Natural killer cell (primary cell): Measurements from ENCODE around the gene ERCC5. TPM values are rescaled to one million over a fixed set of nuclear protein-coding genes. Genes with fewer than 3 reads are reported as not detected.

Experiments used
- ATAC-seq, 3 donors: fragments of 150-1000 bp in 2 of 3; fragments of 200-7000 bp in 1 of 3; cut with Tn5 transposase; 1 replicate in 1 of 3; 2 replicates in 2 of 3; pipeline ENCODE4 v1.10.0; 2021; ENCODE audit warnings: mild to moderate bottlenecking in 2 of 3, moderate library complexity in 2 of 3
- DNase-seq, 2 donors: peaks; one replicate each; pipeline versions ENCODE4 v3.0.0 to v3.0.0-alpha.2; 2013 to 2021; ENCODE audit warnings: mixed read lengths in 1 of 2
- H3K27ac ChIP-seq: one replicate; pipeline ENCODE4 v1.5.1; 2013; ENCODE audit warnings: mild to moderate bottlenecking, low read length
- H3K27me3 ChIP-seq: one replicate; pipeline ENCODE4 v1.6.1; 2013; ENCODE audit warnings: low read length; ENCODE audit not compliant: control insufficient read depth, insufficient read depth
- H3K36me3 ChIP-seq: one replicate; pipeline ENCODE4 v1.6.1; 2013; ENCODE audit warnings: low read length; ENCODE audit not compliant: control insufficient read depth, insufficient read depth
- H3K4me1 ChIP-seq: one replicate; pipeline ENCODE4 v1.6.1; 2013; ENCODE audit warnings: low read length; ENCODE audit not compliant: control insufficient read depth, insufficient read depth
- H3K4me3 ChIP-seq: one replicate; pipeline ENCODE4 v1.5.1; 2013; ENCODE audit warnings: low read length
- H3K9me3 ChIP-seq: one replicate; pipeline ENCODE4 v1.6.1; 2013; ENCODE audit warnings: low read length; ENCODE audit not compliant: control insufficient read depth, insufficient read depth
- H3K27ac Mint-ChIP-seq, 2 donors: one replicate each; pipeline ENCODE4 v1.8.0; 2022; ENCODE audit warnings: mild to moderate bottlenecking in 2 of 2, mixed read lengths in 2 of 2, moderate library complexity in 1 of 2
- H3K27me3 Mint-ChIP-seq, 2 donors: one replicate each; pipeline ENCODE4 v1.8.0; 2022; ENCODE audit warnings: low read depth in 2 of 2, mixed read lengths in 2 of 2
- H3K36me3 Mint-ChIP-seq: one replicate; pipeline ENCODE4 v1.8.0; 2022; ENCODE audit warnings: mixed read lengths
- H3K4me1 Mint-ChIP-seq, 2 donors: one replicate each; pipeline ENCODE4 v1.8.0; 2022; ENCODE audit warnings: mixed read lengths in 2 of 2
- H3K4me3 Mint-ChIP-seq: one replicate; pipeline ENCODE4 v1.8.0; 2022; ENCODE audit warnings: mild to moderate bottlenecking, moderate library complexity, mixed read lengths
- H3K9me3 Mint-ChIP-seq, 2 donors: one replicate each; pipeline ENCODE4 v1.8.0; 2022; ENCODE audit warnings: mixed read lengths in 2 of 2
- CTCF ChIP-seq: fragments of 200-600 bp; IDR thresholded peaks from one replicate; pipeline ENCODE4 v1.8.0; 2022; ENCODE audit warnings: antibody characterized with exemption
- WGBS: methylation state at CpG from one replicate; pipeline ENCODE4 v1.1.7; 2013; ENCODE audit warnings: missing lambda C conversion rate; ENCODE audit not compliant: insufficient coverage; 5-methylcytosine and 5-hydroxymethylcytosine counted together
- intact Hi-C: fragments of 100-400 bp; cut with micrococcal nuclease; formaldehyde crosslinking; loops from one replicate; pipeline ENCODE4 v1.14.2; 2022
- total RNA-seq, 4 donors: library from RNA; stranded (reverse); fragments of 120-200 nt in 1 of 4; gene quantifications; one replicate each; pipeline versions ENCODE4 v1.2.3 to v1.2.4, GENCODE V29; 2013 to 2022

Gene ERCC5
- total RNA-seq, 3 donors from 2014 or later (not counting 1 experiment from before 2014, with no cell fraction given) = 110 to 127 (median 126) TPM

GRCh38 chr13:102863590-102863989, 17.8 kb downstream of the ERCC5 start:
- Histone ChIP-seq H3K36me3 (peaks cover 93% of the 10 kb centered on the region), H3K4me1 (no peaks in the 10 kb centered on the region), H3K9me3 (no peaks in the 10 kb centered on the region), H3K27me3 (no peaks in the 10 kb centered on the region), H3K4me3 (no peak overlapping the region), H3K27ac (no peak overlapping the region)
- intact Hi-C loops = no loop called here
- no peak for ATAC-seq
- Mint-ChIP-seq H3K36me3 (peaks cover 60% of the 10 kb centered on the region), H3K4me3 (no peak overlapping the region), H3K4me1 (peaks cover 42% of the 10 kb centered on the region in 2 donors), H3K9me3 (no peaks in the 10 kb centered on the region), H3K27ac (peak overlapping the region in 1 of 2 donors; percentile 59), H3K27me3 (no peaks in the 10 kb centered on the region)
- no peak for DNase-seq
- TF ChIP-seq CTCF = no peak
- WGBS = 91% methylated on average over 4 of the region's 4 CpGs

- Mint-ChIP-seq H3K4me1 (peaks cover 40% of the 10 kb centered on the region in 2 donors), H3K9me3 (no peaks in the 10 kb centered on the region), H3K4me3 (no peak overlapping the region), H3K36me3 (peaks cover 33% of the 10 kb centered on the region), H3K27me3 (no peaks in the 10 kb centered on the region), H3K27ac (peak overlapping the region; percentile 69 to 70)
- no peak overlapping the region for H3K4me3 ChIP-seq
- ATAC-seq = no peak
- WGBS = 99% methylated on average over 5 of the region's 5 CpGs
- no peak overlapping the region for H3K27ac ChIP-seq
- no peak for TF ChIP-seq CTCF
- no peak for DNase-seq
- H3K4me1 ChIP-seq = peaks cover 7% of the 10 kb centered on the region
- H3K27me3 ChIP-seq = no peaks in the 10 kb centered on the region
- no peaks in the 10 kb centered on the region for H3K9me3 ChIP-seq
- peaks cover 80% of the 10 kb centered on the region for H3K36me3 ChIP-seq
- intact Hi-C loops = no loop called here
Observed at GRCh38 chr13:102868366-102868936, 22.6 kb downstream of the ERCC5 start.

- Mint-ChIP-seq H3K4me3 (no peak overlapping the region), H3K9me3 (no peaks in the 10 kb centered on the region), H3K4me1 (peaks cover 25 to 26% of the 10 kb centered on the region in 2 donors), H3K27me3 (no peaks in the 10 kb centered on the region), H3K36me3 (peaks cover 23% of the 10 kb centered on the region), H3K27ac (peak overlapping the region; percentile 65 to 70)
- H3K27ac ChIP-seq = no peak overlapping the region
- peaks cover 7% of the 10 kb centered on the region for H3K4me1 ChIP-seq
- 74% methylated on average over 5 of the region's 5 CpGs for WGBS
- H3K36me3 ChIP-seq = peaks cover 78% of the 10 kb centered on the region
- no peak for DNase-seq
- peak in 2 of 3 donors; percentile 26 to 29 for ATAC-seq
- H3K27me3 ChIP-seq = no peaks in the 10 kb centered on the region
- intact Hi-C loops = no loop called here
- TF ChIP-seq CTCF = no peak
- H3K9me3 ChIP-seq = no peaks in the 10 kb centered on the region
- H3K4me3 ChIP-seq = no peak overlapping the region
Observed at GRCh38 chr13:102869948-102870676, 24.3 kb downstream of the ERCC5 start.
